ENCODE results near the gene XPC.

XPC gene

GRCh38 chr3:14156843-14157561 lies 21.4 kb downstream of the XPC start:
- no peak for DNase-seq (ENCODE audit: extremely low read depth, low read depth)
- no peak for TF ChIP-seq CTCF (IDR thresholded peaks at IDR 0.05; ENCODE audit: low read depth, low read length, missing control alignments)
- no peak overlapping the region for H3K4me3 ChIP-seq (replicated peaks; ENCODE audit: low read depth, low read length)

- DNase-seq (ENCODE audit: extremely low read depth, low read depth) = no peak
- H3K4me3 ChIP-seq (replicated peaks; ENCODE audit: low read depth, low read length) = no peak overlapping the region
- no peak for TF ChIP-seq CTCF (IDR thresholded peaks at IDR 0.05; ENCODE audit: low read depth, low read length, missing control alignments)
Observed at GRCh38 chr3:14156201-14156600, 22.2 kb downstream of the XPC start.

- no peak for DNase-seq (ENCODE audit: extremely low read depth, low read depth)
- no peak overlapping the region for H3K4me3 ChIP-seq (replicated peaks; ENCODE audit: low read depth, low read length)
- no peak for TF ChIP-seq CTCF (IDR thresholded peaks at IDR 0.05; ENCODE audit: low read depth, low read length, missing control alignments)
Observed at GRCh38 chr3:14154895-14155440, 23.4 kb downstream of the XPC start.

- no peak for DNase-seq (ENCODE audit: extremely low read depth, low read depth)
- H3K4me3 ChIP-seq (replicated peaks; ENCODE audit: low read depth, low read length) = no peak overlapping the region
- TF ChIP-seq CTCF (IDR thresholded peaks at IDR 0.05; ENCODE audit: low read depth, low read length, missing control alignments) = no peak
Observed at GRCh38 chr3:14154276-14154675, 24.1 kb downstream of the XPC start.

- DNase-seq (ENCODE audit: extremely low read depth, low read depth) = no peak
- TF ChIP-seq CTCF (IDR thresholded peaks at IDR 0.05; ENCODE audit: low read depth, low read length, missing control alignments) = no peak
- H3K4me3 ChIP-seq (replicated peaks; ENCODE audit: low read depth, low read length) = no peak overlapping the region
Observed at GRCh38 chr3:14153663-14154062, 24.7 kb downstream of the XPC start.

GRCh38 chr3:14152963-14153355 lies 25.4 kb downstream of the XPC start:
- DNase-seq (ENCODE audit: extremely low read depth, low read depth) = no peak
- no peak for TF ChIP-seq CTCF (IDR thresholded peaks at IDR 0.05; ENCODE audit: low read depth, low read length, missing control alignments)

More at GRCh38 chr3:14152963-14153355, 25.4 kb downstream of the XPC start:
- no peak overlapping the region for H3K4me3 ChIP-seq (replicated peaks; ENCODE audit: low read depth, low read length)
